ENCODE data around the gene IGSF6.
"Not testable (repeated sequence)": the region's sequence is repeated elsewhere in the genome, so short reads cannot be mapped to it uniquely, and the experiment has no call there.

The IGSF6 gene, protein sequence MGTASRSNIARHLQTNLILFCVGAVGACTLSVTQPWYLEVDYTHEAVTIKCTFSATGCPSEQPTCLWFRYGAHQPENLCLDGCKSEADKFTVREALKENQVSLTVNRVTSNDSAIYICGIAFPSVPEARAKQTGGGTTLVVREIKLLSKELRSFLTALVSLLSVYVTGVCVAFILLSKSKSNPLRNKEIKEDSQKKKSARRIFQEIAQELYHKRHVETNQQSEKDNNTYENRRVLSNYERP

DNA sequence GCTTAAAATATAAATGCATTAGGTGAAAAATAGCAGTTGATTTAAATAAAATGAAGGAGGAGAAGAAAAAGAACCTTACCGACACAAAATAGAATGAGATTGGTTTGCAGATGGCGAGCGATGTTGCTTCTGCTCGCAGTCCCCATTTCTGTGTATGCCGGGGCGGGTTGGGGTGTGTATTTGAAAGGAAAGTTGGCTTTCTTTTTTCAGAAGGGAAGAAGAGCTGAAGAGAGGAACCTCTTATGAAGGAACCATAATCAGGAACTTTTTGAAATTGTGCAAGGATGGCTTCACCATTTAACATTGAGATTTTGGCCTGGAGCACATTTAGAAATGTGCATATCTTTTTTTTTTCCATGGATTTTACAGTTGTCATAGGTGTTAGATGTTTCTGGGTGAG, at the start of gene IGSF6:
IGSF6 (minus strand) TSS at position 156 of the 400 bp plus-strand sequence; CDS start at position 146, 10 bp downstream.
- no peak for DNase-seq (ENCODE audit: low spot score)

DNA sequence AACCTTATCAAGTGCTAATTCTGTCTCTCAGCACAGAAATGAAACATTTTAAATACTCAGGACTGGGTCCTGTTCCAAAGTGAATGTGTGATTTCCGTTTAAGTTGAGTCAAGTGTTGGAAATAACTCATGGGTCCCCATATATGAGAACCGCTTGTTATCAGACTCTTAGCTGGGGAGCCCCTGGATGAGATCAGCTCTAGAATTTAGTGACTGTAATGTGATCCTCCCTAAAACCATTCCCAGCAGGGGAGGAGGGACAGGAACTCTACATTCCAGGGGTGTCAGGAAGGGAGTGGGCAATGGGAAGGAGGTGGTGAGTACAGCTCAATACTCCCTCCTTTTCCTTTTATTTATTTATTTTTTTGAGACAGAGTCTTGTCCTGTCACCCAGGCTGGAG, 48.9 kb upstream of the IGSF6 start:
- no peak for DNase-seq (ENCODE audit: low spot score)

DNA sequence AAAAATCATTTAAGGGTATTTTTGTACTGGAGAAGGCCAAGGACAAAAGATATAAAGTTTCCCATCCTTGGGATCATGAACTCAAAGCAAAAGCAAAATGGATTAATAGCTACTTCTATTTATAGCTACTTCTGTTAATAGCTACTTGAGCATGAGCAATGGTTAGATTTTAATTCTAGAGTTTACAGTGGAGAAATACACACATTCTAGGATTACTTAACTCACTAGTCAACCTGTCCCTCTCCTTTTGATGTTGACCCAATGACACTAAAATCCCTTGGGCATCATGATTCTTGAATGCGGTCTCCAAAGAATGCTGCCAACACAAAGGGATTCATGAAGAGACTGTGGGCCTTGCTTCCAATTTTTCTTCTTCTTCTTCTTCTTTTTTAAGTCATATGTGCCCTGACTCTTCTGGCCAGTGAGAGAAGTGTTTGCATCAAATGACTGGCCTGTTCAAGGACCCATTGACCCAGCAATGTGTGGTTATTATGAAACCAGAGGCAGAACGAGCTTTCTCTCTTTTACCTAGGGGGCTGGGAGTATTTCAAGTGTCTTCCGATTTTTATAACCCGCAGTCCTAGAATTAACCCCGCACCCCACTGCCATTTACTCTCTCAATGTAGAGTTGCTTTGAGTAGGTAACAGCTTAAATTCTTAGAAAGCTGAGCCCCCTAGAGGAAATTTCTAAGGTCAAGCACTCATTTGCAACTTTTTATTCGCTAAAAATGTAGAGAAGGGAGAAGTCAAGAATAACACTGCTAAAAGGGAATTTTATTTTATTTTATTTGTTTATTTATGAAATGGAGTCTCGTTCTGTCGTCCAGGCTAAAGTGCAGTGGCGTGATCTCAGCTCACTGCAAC, 46.0 kb upstream of the IGSF6 start:
- no peak for DNase-seq (ENCODE audit: low spot score)

DNA sequence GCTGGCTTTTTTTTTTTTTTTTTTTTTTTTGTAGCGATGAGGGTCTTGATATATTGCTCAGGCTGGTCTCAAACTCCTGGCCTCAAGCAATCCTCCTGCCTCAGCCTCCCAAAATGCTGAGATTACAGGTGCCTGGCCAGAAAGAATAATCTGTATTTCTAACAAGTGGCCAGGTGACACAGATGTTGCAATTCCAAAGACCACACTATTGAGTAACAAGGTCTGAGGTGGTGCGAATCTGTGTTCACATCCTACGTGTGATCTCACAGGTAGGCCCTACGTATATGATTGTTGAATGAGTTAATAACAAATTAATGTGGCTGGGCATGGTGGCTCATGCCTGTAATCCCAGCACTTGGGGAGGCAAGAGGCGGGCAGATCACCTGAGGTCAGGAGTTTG, 44.6 kb upstream of the IGSF6 start:
- no peak for DNase-seq (ENCODE audit: low spot score)

DNA sequence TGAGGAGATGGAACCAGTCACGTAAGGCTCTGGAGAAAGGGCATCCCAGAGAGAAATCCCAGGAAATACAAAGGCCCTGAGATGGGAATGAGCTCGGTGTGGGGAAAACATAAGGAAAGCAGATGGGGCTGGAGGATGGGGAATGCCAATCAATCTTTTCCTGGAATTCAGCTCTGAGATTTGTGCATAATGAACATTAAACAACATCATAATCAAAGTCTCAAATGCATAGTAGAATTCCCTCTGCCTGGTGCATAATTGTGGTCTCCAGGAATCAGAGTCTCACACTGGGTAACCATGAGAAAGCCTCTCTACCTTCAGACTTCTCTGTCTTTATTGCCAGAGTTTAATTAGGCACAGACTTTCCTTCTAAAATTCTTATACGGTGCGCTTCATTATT, 42.2 kb upstream of the IGSF6 start:
- DNase-seq (ENCODE audit: low spot score) = no peak

- DNase-seq (ENCODE audit: low spot score) = not testable (repeated sequence)
Observed at GRCh38 chr16:21690967-21691366, 38.6 kb upstream of the IGSF6 start.

DNA sequence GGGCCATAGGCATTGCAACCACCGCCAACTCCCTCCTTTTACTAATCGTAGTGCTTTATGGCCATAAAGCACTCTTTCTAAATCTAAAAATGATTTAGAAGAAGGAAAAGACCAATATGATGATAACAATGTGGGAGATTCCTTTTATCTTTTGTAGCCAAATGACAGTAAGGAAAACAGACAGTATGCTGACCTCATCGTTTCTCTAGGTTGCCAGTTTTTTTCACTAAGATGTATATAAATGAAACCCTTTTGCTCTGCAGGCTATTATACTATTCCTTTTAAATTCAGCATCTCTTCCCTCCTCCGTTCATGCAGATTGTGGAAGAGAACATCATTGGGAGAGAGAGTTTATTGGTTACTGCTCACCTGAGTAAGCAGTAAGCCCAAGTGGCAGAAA, 36.7 kb upstream of the IGSF6 start:
- DNase-seq (ENCODE audit: low spot score) = no peak

DNA sequence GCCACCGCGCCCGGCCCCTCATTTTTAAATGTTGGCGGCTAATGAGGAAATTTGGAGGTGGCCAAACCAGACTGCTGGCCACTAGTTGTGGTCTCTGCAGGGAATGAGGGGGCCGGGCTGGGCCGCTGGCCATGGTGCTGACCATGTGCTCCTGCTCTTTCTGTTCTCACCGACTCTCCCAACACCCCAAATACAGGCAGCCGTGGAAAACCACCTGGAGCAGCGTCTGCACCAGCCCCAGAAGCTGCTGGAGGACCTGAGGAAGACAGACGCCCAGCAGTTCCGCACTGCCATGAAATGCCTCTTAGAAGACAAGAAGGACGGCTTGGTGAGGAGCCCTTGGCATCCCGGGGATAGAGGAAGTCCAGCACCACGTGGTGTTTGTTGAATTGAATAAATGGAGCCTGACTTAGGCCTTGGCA, 32.6 kb upstream of the IGSF6 start:
- no peak for DNase-seq (ENCODE audit: low spot score)

DNA sequence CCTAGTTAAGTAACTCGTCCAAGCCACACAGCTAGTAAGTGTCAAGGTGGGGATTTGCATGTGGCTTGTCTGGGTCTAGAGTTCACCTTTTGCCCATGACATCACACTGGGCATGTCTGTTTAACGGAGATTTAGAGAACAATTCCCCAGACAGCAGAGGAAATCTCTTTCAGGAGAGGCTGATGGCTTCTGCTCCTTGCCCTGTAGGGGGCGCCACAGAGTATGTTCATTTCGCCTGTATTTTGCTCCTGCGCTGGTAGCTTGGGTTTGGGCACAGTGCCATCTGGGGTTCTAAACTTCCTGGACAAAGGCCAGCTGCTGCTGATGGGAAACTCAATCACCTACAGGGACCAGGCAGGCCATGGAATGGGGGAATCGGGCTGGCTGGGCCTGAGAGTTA, 31.8 kb upstream of the IGSF6 start:
- DNase-seq (ENCODE audit: low spot score) = no peak

GRCh38 chr16:21683184-21683583, 30.8 kb upstream of the IGSF6 start:
- no peak for DNase-seq (ENCODE audit: low spot score)

GRCh38 chr16:21680714-21681113, 28.3 kb upstream of the IGSF6 start:
- not testable (repeated sequence) for DNase-seq (ENCODE audit: low spot score)

- DNase-seq (ENCODE audit: low spot score) = not testable (repeated sequence)
Observed at GRCh38 chr16:21674456-21674855, 22.0 kb upstream of the IGSF6 start.

DNA sequence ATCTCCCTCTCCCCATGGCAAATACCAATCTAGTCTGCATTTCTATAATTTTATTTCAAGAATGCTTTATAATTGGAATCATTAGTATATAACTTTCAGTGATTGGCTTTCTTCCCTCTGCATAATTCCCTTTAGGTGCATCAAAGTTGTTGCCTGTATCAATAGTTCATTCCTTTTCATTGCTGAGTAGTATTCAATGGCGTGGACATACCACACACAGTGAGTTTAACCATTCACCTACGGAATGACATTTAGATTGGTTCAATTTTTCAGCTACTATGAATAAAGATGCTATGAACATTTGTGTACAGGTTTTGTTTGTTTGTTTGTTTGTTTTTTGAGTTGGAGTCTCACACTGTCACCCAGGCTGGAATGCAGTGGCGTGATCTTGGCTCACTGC, 21.1 kb upstream of the IGSF6 start:
- DNase-seq (ENCODE audit: low spot score) = no peak

DNA sequence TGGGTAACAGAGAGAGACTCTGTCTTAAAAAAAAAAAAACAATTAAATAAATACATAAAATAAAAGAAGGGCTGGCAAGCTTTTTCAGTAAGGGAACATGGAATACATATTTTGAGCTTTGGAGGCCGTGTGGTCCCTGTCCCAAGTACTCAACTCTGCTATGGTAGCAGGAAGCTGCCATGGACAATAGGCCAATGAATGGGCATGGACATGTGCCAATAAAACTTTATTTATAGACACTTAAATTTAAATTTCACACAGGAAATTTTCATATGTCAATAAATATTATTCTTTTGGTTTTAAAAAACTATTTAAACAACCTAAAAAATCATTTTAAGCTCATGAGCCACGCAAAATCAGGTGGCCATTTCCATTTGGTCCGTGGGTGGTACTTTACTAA, 15.2 kb upstream of the IGSF6 start:
- no peak for DNase-seq (ENCODE audit: low spot score)

DNA sequence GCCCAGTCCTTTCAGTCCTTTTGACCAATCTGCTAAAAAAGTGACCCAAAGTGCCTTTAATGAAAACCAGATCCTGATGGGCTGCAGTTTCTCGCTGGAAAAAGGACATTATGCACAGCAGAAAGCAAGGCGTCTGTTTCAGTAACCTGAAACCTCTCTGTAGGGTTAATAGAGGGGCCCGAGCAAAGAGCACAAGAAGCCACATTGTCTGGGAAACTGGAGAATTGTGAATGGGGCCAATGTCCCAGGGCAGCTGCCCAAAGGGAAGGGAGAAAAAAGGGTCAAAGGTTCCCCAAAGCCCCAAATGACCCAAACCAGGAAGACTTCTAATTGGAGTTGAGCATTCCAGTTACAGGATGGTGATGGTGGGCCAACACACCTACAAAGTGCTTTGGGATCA, 14.4 kb upstream of the IGSF6 start:
- no peak for DNase-seq (ENCODE audit: low spot score)

GRCh38 chr16:21664801-21665492, 12.5 kb upstream of the IGSF6 start:
- no peak for DNase-seq (ENCODE audit: low spot score)

DNA sequence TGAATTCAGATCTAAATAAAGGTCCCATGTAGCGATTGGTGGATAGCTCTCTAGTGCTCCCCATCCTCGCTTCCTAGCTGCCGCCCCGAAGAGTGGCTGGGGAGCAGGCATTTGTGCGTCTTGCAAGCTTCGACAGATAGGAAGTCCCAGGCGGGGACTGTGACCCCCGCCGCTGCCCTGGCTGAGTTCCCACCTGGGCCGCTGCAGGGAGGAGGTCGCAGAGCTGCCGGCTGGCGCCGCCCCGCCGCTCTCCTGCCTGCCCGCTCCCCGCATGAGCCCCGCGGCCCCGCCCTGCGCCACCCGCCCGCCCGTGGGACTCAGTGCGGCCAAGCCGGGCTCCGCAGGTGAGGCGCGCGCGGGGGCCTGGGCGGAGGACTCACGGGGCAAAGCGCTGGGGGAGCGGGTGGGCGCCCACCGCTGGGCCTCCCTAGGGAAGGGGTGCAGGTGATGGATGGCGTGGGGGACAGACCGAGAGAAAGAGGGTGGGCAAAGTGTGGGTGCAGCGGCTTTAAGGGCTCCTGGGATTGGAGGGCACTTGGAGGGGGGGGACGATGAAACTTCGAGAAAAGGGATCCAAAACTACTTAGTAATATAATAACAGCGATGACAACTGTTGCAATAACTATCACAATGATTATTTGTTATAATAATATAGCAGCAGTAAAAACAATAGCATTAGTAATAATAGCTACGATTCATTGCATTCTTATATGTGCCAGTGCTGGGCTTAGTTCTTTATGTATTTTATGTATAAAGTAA, 11.7 kb upstream of the IGSF6 start, which contains the start of gene OTOA:
OTOA (plus strand) TSS at position 80 of the 759 bp plus-strand sequence. CDS start 14,547 bp downstream, outside the sequence.
- DNase-seq (ENCODE audit: low spot score) = peak; percentile 37

DNA sequence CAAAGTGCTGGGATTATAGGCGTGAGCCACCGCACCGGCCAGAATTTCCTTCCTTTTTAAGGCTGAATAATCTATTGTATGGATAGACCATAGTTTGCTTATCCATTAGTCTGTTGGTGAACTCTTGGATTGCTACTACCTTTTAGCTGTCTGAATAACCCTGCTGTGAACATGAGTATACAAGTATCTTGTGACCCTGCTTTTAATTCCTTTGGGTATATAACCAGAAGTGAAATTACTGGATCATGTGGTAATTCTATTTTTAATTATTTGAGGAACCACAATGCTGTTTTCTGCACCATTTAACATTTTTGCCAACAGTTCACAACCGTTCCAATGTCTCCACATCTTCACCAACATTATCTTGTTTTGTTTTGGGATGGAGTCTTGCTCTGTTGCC, 6.7 kb upstream of the IGSF6 start:
- no peak for DNase-seq (ENCODE audit: low spot score)

GRCh38 chr16:21656795-21657768, 4.7 kb upstream of the IGSF6 start:
- DNase-seq (ENCODE audit: low spot score) = peak; percentile 81

GRCh38 chr16:21654881-21655280, 2.5 kb upstream of the IGSF6 start:
- no peak for DNase-seq (ENCODE audit: low spot score)

GRCh38 chr16:21654466-21654865, 2.1 kb upstream of the IGSF6 start:
- no peak for DNase-seq (ENCODE audit: low spot score)
